ENCODE results near the gene PANX2. TPM values are rescaled to one million over a fixed set of nuclear protein-coding genes. Genes with fewer than 3 reads are reported as not detected.

PANX2 gene
- total and polyA plus RNA-seq, 2 experiments from 2014 or later, result 0.44 to 2.1 TPM

DNA sequence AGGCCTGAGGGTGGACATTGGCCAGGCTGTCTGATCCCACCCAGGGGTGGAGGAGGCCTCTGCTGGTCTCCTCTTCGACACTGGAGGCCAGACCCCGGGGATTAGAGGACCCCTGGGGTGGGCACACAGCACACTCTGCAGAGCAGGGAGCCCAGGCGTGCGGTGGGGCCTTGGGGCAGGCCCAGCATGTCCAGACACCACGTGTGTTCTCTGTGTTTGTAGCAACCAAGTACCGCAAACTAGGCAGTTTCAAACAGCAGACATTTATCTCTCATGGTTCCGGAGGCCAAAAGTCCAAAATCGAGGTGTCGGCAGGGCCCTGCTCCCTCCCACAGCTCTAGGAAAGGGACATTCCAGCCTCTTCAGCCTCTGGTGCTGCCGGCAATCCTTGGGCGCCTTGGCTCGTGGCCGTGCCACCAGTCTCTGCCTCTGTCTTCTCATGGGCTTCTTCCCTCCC lies 1.5 kb downstream of the PANX2 start:
- no peak overlapping the region for H2AFZ ChIP-seq
- H3K27ac ChIP-seq, result no peak overlapping the region
- H4K20me1 ChIP-seq (ENCODE audit: insufficient read depth, poor library complexity, severe bottlenecking), result no peaks in the 10 kb centered on the region
- H3K27me3 ChIP-seq, result peaks cover 11% of the 10 kb centered on the region
- no peaks in the 10 kb centered on the region for H3K4me1 ChIP-seq (ENCODE audit: insufficient read depth)
- no peak for DNase-seq (ENCODE audit: low spot score)
- no peaks in the 10 kb centered on the region for H3K79me2 ChIP-seq
- no peaks in the 10 kb centered on the region for H3K36me3 ChIP-seq (replicated peaks; ENCODE audit: insufficient read depth, low read depth)
- TF ChIP-seq EZH2 (IDR thresholded peaks at IDR 0.05; ENCODE audit: borderline replicate concordance) (no peak), EZH2phosphoT487 (IDR thresholded peaks at IDR 0.05; ENCODE audit: low read depth, severe bottlenecking, unreplicated experiment) (no peak)
- TF ChIP-seq, protein P1, sequence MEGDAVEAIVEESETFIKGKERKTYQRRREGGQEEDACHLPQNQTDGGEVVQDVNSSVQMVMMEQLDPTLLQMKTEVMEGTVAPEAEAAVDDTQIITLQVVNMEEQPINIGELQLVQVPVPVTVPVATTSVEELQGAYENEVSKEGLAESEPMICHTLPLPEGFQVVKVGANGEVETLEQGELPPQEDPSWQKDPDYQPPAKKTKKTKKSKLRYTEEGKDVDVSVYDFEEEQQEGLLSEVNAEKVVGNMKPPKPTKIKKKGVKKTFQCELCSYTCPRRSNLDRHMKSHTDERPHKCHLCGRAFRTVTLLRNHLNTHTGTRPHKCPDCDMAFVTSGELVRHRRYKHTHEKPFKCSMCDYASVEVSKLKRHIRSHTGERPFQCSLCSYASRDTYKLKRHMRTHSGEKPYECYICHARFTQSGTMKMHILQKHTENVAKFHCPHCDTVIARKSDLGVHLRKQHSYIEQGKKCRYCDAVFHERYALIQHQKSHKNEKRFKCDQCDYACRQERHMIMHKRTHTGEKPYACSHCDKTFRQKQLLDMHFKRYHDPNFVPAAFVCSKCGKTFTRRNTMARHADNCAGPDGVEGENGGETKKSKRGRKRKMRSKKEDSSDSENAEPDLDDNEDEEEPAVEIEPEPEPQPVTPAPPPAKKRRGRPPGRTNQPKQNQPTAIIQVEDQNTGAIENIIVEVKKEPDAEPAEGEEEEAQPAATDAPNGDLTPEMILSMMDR (IDR thresholded peaks at IDR 0.05; ENCODE audit: poor library complexity), result no peak
- H3K4me2 ChIP-seq, result peak overlapping the region; percentile 93
- no peak overlapping the region for H3K4me3 ChIP-seq
- no peaks in the 10 kb centered on the region for H3K9me2 ChIP-seq (replicated peaks; ENCODE audit: insufficient read depth)
- WGBS (ENCODE audit: low lambda C conversion rate, missing lambda C conversion rate), result 76% methylated on average over 13 of the region's 13 CpGs
- H3K9me3 ChIP-seq (ENCODE audit: low read depth), result no peaks in the 10 kb centered on the region

DNA sequence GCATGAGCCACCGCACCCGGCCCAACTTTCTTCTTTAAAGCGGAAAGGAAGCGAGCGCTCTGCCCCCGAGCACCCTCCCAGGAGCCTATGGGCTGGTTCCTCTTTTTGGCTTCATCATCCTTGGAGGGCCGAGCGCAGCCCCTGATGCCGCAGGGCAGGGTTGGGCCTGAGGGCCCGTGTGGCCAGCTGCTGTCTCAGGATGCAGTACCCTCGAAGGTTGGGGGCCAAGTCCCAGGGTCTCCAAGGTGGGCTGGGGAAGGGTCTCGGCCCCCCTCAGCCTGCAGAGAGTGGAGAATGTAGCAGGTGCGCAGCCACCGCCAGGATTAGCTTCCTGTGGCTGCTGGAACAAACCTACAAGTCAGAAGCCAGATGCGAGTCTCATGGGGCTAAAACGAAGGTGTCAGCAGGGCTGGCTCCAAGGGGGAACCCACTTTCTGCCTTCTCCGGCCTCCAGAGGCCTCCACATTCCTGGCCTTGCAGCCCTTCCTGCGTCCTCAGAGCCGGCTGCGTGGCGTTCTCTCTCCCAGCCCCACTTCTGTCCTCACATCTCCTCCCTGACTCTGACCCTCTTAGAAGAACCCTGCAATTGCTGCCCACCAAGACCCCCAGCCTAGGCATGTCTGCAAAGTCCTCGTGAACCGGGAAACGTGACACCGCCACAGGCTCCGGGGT lies 2.9 kb downstream of the PANX2 start:
- 93% methylated on average over 26 of the region's 26 CpGs for WGBS (ENCODE audit: low lambda C conversion rate, missing lambda C conversion rate)
- no peak for DNase-seq (ENCODE audit: low spot score)
- TF ChIP-seq EZH2phosphoT487 (IDR thresholded peaks at IDR 0.05; ENCODE audit: low read depth, severe bottlenecking, unreplicated experiment) (no peak), EZH2 (IDR thresholded peaks at IDR 0.05; ENCODE audit: borderline replicate concordance) (no peak)
- TF ChIP-seq, protein P1 (IDR thresholded peaks at IDR 0.05; ENCODE audit: poor library complexity), result no peak
- Histone ChIP-seq H2AFZ (no peak overlapping the region), H3K36me3 (replicated peaks; ENCODE audit: insufficient read depth, low read depth) (no peaks in the 10 kb centered on the region), H3K27me3 (peaks cover 11% of the 10 kb centered on the region), H3K79me2 (no peaks in the 10 kb centered on the region), H3K4me2 (no peak overlapping the region), H3K4me3 (no peak overlapping the region), H3K27ac (no peak overlapping the region), H3K9me2 (replicated peaks; ENCODE audit: insufficient read depth) (no peaks in the 10 kb centered on the region), H3K4me1 (ENCODE audit: insufficient read depth) (no peaks in the 10 kb centered on the region), H3K9me3 (ENCODE audit: low read depth) (no peaks in the 10 kb centered on the region), H4K20me1 (ENCODE audit: insufficient read depth, poor library complexity, severe bottlenecking) (no peaks in the 10 kb centered on the region)

DNA sequence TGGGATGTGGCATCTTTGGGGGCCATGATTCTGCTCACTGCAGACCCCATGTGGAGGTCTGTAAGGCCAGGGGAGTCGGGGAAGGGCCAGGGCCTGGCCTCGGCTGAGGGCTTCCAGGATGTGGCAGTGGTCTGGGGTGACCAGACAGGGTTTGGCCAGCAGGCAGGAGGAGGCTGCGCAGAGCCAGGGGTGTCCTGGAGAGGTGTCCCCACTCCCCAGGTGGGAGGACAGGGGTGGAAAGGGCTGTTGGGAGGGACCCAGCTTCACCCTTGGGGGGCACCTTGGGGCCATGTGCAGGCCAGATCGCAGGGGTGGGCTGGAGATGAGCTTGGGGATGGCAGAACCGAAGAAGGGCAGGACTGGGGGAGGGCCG lies 3.4 kb downstream of the PANX2 start:
- Histone ChIP-seq H3K4me3 (no peak overlapping the region), H3K9me2 (replicated peaks; ENCODE audit: insufficient read depth) (no peaks in the 10 kb centered on the region), H3K9me3 (ENCODE audit: low read depth) (no peaks in the 10 kb centered on the region), H3K4me1 (ENCODE audit: insufficient read depth) (no peaks in the 10 kb centered on the region), H3K4me2 (no peak overlapping the region), H3K27ac (no peak overlapping the region), H3K27me3 (peaks cover 9% of the 10 kb centered on the region), H3K79me2 (no peaks in the 10 kb centered on the region), H4K20me1 (ENCODE audit: insufficient read depth, poor library complexity, severe bottlenecking) (no peaks in the 10 kb centered on the region), H3K36me3 (replicated peaks; ENCODE audit: insufficient read depth, low read depth) (no peaks in the 10 kb centered on the region), H2AFZ (no peak overlapping the region)
- 99% methylated on average over 5 of the region's 6 CpGs for WGBS (ENCODE audit: low lambda C conversion rate, missing lambda C conversion rate)
- DNase-seq (ENCODE audit: low spot score), result no peak
- TF ChIP-seq, protein P1 (IDR thresholded peaks at IDR 0.05; ENCODE audit: poor library complexity), result no peak
- TF ChIP-seq EZH2 (IDR thresholded peaks at IDR 0.05; ENCODE audit: borderline replicate concordance) (no peak), EZH2phosphoT487 (IDR thresholded peaks at IDR 0.05; ENCODE audit: low read depth, severe bottlenecking, unreplicated experiment) (no peak)
